ENCODE results near the gene SMIM20.

SMIM20 gene

DNA sequence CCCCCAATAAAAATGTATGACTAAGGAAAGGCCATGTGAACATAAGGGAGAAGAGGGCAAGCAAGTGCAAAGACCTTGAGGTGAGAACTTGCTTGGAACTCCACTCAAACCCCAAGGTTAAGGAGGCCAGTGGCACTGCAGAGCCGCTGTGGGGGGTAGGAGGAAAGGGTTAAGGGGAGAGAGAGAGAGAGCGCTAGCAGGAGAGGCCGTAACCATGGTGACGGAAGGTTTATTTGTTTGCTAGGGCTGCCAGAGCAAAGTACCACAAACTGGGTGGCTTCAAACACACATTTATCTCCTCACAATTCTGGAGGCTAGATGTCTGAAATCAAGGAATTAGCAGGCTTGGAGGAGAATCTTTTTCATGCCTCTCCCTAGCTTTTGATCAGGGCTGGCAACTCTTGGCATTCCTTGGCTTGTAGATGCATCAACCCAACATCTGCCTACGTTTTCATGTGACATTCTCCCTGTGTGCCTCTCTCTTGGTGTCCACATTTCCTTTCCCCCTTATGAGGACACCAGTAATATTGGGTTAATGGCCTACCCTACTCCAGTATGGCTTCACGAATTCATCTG is 35.2 kb downstream of the SMIM20 start:
- H3K4me1 Mint-ChIP-seq, result peaks cover 17% of the 10 kb centered on the region
- H3K4me3 Mint-ChIP-seq, result no peak overlapping the region
- CTCF ChIA-PET, result no interaction called here
- DNase-seq, result no peak
- no peaks in the 10 kb centered on the region for H3K36me3 Mint-ChIP-seq
- no peak overlapping the region for H3K27ac Mint-ChIP-seq
- H3K27me3 Mint-ChIP-seq, result peaks cover 42% of the 10 kb centered on the region
- no peaks in the 10 kb centered on the region for H3K9me3 Mint-ChIP-seq

- DNase-seq, result no peak
- no peak overlapping the region for H3K4me3 Mint-ChIP-seq
- peaks cover 45% of the 10 kb centered on the region for H3K27me3 Mint-ChIP-seq
- H3K4me1 Mint-ChIP-seq, result peaks cover 17% of the 10 kb centered on the region
- H3K36me3 Mint-ChIP-seq, result no peaks in the 10 kb centered on the region
- CTCF ChIA-PET, result no interaction called here
- H3K9me3 Mint-ChIP-seq, result no peaks in the 10 kb centered on the region
- no peak overlapping the region for H3K27ac Mint-ChIP-seq
These were observed 36.0 kb downstream of the SMIM20 start for GRCh38 chr4:25949994-25950393.

- Mint-ChIP-seq H3K27ac (no peak overlapping the region), H3K36me3 (no peaks in the 10 kb centered on the region), H3K9me3 (no peaks in the 10 kb centered on the region), H3K4me3 (no peak overlapping the region), H3K4me1 (peaks cover 17% of the 10 kb centered on the region), H3K27me3 (peaks cover 45% of the 10 kb centered on the region)
- no peak for DNase-seq
- CTCF ChIA-PET, result interaction anchor here (1.4 to 2.0 kb wide), 2 partner anchors 9 to 11 kb away, joined by 3 to 6 read pairs; no protein-coding TSS in a partner anchor
These were observed 36.7 kb downstream of the SMIM20 start for GRCh38 chr4:25950461-25951389.

- H3K27me3 Mint-ChIP-seq, result peaks cover 49% of the 10 kb centered on the region
- no peaks in the 10 kb centered on the region for H3K9me3 Mint-ChIP-seq
- peaks cover 17% of the 10 kb centered on the region for H3K4me1 Mint-ChIP-seq
- no peaks in the 10 kb centered on the region for H3K36me3 Mint-ChIP-seq
- no peak overlapping the region for H3K27ac Mint-ChIP-seq
- H3K4me3 Mint-ChIP-seq, result no peak overlapping the region
- no peak for DNase-seq
- CTCF ChIA-PET, result interaction anchor here (1.4 to 2.0 kb wide), 2 partner anchors 9 to 12 kb away, joined by 3 to 6 read pairs; no protein-coding TSS in a partner anchor
These were observed 37.5 kb downstream of the SMIM20 start for GRCh38 chr4:25951390-25951952.

GRCh38 chr4:25953740-25954139 is 39.7 kb downstream of the SMIM20 start:
- H3K9me3 Mint-ChIP-seq, result no peaks in the 10 kb centered on the region
- H3K4me3 Mint-ChIP-seq, result no peak overlapping the region
- no peak for DNase-seq
- no peaks in the 10 kb centered on the region for H3K36me3 Mint-ChIP-seq
- peaks cover 54% of the 10 kb centered on the region for H3K27me3 Mint-ChIP-seq
- peaks cover 17% of the 10 kb centered on the region for H3K4me1 Mint-ChIP-seq
- CTCF ChIA-PET, result no interaction called here
- H3K27ac Mint-ChIP-seq, result no peak overlapping the region

DNA sequence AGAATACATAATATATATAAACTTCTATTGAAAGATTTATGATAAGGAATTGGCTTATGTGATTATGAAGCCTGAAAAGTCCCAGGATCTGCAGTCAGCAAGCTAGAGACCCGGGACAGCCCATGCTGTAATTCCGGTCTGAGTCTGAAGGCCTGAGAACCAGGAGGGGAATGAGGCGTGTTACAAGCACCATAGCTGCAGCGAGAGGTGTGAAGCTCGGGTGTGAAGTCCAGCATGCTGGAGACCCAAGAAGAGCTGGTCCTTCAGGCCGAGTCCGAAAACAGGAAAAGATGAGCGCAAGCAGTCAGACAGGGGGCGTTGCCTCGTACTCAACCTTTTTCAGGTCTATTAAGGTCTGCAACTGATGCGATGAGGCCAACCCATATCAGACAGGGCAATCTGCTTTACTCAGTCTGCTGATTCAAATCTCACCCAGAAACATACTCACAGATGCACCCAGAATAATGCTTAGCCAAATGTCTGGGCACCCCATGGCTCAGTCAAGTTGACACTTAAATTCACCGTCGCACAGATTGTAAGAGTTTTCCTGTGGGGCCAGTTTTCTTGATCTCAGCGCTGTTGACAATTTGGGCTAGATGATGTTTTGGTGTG is 40.4 kb downstream of the SMIM20 start:
- Mint-ChIP-seq H3K4me3 (no peak overlapping the region), H3K9me3 (no peaks in the 10 kb centered on the region), H3K4me1 (peaks cover 17% of the 10 kb centered on the region), H3K27me3 (peaks cover 53% of the 10 kb centered on the region), H3K27ac (no peak overlapping the region), H3K36me3 (no peaks in the 10 kb centered on the region)
- no peak for DNase-seq
- CTCF ChIA-PET, result no interaction called here

DNA sequence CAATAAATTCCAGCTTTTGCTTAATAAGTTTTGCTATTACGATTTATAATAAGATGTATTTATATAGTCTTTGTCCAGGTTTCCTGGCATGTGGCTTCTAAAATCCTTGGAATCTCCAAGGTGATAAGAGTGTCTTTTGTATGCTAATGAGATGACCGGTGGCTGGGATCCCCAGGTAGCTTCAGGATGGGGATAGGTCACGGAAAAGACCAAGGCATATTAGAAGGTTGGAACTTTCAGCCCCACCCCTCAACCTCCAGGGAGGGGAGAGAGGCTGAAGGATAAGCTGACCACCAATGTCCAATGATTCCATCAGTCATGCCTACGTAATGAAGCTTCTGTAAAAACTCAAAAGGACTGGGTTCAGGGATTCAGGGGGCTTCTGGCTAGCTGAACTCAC is 41.7 kb downstream of the SMIM20 start:
- Mint-ChIP-seq H3K9me3 (no peaks in the 10 kb centered on the region), H3K4me3 (no peak overlapping the region), H3K4me1 (peaks cover 16% of the 10 kb centered on the region), H3K27ac (no peak overlapping the region), H3K36me3 (no peaks in the 10 kb centered on the region), H3K27me3 (peaks cover 44% of the 10 kb centered on the region)
- CTCF ChIA-PET, result no interaction called here
- DNase-seq, result no peak

- Mint-ChIP-seq H3K4me3 (no peak overlapping the region), H3K27me3 (peaks cover 40% of the 10 kb centered on the region), H3K36me3 (no peaks in the 10 kb centered on the region), H3K9me3 (no peaks in the 10 kb centered on the region), H3K4me1 (peaks cover 10% of the 10 kb centered on the region), H3K27ac (no peak overlapping the region)
- no peak for DNase-seq
- CTCF ChIA-PET, result no interaction called here
These were observed 42.2 kb downstream of the SMIM20 start for GRCh38 chr4:25956260-25956659.

GRCh38 chr4:25958110-25958509 is 44.1 kb downstream of the SMIM20 start:
- H3K27me3 Mint-ChIP-seq, result peaks cover 33% of the 10 kb centered on the region

GRCh38 chr4:25962393-25962792 is 48.4 kb downstream of the SMIM20 start:
- no peak overlapping the region for H3K4me3 Mint-ChIP-seq
- DNase-seq, result no peak
- peaks cover 15% of the 10 kb centered on the region for H3K27me3 Mint-ChIP-seq
- no peaks in the 10 kb centered on the region for H3K4me1 Mint-ChIP-seq
- H3K27ac Mint-ChIP-seq, result no peak overlapping the region
- H3K36me3 Mint-ChIP-seq, result no peaks in the 10 kb centered on the region
- CTCF ChIA-PET, result no interaction called here
- no peaks in the 10 kb centered on the region for H3K9me3 Mint-ChIP-seq

More at GRCh38 chr4:25958110-25958509, 44.1 kb downstream of the SMIM20 start:
- no peaks in the 10 kb centered on the region for H3K36me3 Mint-ChIP-seq
- no peaks in the 10 kb centered on the region for H3K9me3 Mint-ChIP-seq
- no peak overlapping the region for H3K4me3 Mint-ChIP-seq
- no peak for DNase-seq
- no peaks in the 10 kb centered on the region for H3K4me1 Mint-ChIP-seq
- CTCF ChIA-PET, result interaction anchor here (0.6 kb wide), 1 partner anchor 101 kb away, joined by 3 read pairs; no protein-coding TSS in a partner anchor
- H3K27ac Mint-ChIP-seq, result no peak overlapping the region

DNA sequence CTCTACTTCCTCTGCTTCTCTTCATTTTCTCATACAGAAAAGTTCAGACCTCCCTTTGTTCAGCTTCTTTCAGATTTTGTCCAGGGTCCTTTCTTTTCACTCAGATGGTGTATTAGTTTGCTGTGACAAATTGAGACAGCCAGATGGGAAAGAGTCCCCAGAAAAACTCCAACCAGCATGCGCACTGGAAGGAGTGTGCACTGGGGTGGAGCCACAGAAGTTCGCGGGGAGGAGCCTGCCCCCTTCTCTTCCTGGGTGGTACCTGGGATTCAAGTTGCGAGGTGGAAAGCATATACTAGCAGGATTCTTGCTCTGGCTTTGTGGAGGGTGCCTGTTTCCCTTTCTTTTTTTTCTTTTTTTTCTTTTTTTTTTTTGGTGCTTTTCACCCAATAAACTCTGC is 51.6 kb downstream of the SMIM20 start:
- Mint-ChIP-seq H3K4me1 (no peaks in the 10 kb centered on the region), H3K4me3 (no peak overlapping the region), H3K9me3 (no peaks in the 10 kb centered on the region), H3K36me3 (no peaks in the 10 kb centered on the region), H3K27ac (no peak overlapping the region), H3K27me3 (peaks cover 18% of the 10 kb centered on the region)
- no peak for DNase-seq
- CTCF ChIA-PET, result no interaction called here

DNA sequence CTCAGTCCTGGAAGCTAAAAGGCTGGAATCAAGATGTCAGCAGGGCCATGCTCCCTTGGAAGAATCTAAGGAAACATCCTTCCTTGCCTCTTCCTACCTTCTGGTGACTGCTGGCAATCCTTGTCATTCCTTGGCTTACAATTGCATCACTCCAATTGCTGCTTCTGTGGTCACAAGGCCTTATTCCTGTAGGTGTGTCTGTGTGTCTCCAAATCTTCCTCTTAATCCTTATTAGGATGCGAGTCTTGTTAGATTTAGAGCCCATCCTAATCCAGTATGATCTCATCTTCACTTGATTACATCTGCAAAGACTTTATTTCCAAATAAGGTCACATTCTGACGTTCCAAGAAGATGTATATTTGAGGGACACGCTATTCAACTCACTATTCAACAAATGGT is 52.2 kb downstream of the SMIM20 start:
- Mint-ChIP-seq H3K4me3 (no peak overlapping the region), H3K27me3 (peaks cover 18% of the 10 kb centered on the region), H3K9me3 (no peaks in the 10 kb centered on the region), H3K4me1 (no peaks in the 10 kb centered on the region), H3K27ac (no peak overlapping the region), H3K36me3 (no peaks in the 10 kb centered on the region)
- CTCF ChIA-PET, result no interaction called here
- DNase-seq, result no peak

- Mint-ChIP-seq H3K9me3 (no peaks in the 10 kb centered on the region), H3K27me3 (peaks cover 32% of the 10 kb centered on the region), H3K4me1 (no peaks in the 10 kb centered on the region), H3K4me3 (no peak overlapping the region), H3K27ac (no peak overlapping the region), H3K36me3 (no peaks in the 10 kb centered on the region)
- CTCF ChIA-PET, result no interaction called here
- DNase-seq, result no peak
These were observed 55.5 kb downstream of the SMIM20 start for GRCh38 chr4:25969374-25970155.

DNA sequence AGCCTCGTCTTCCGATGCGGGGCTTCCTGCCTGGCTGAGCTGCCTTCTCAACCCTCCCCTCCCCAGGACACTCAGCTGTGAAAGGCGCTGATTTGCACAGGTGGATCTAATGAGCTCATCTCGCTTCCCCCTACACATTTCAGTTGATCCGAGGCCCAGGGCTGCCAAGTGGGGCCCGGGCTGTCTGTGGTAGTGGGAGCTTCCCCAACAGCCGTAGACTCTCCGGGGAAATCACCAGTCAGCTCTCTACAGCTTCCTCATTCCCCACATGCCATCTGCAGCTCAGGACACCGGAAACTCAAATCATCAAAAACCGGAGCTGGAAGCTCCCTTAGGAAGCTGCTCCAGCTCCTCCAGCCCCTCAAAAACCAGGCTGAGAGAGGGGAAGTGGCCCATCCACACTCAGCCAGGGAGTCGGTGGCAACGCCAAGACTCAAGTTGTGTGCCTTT is 56.2 kb downstream of the SMIM20 start:
- Mint-ChIP-seq H3K27me3 (peaks cover 32% of the 10 kb centered on the region), H3K4me3 (no peak overlapping the region), H3K9me3 (no peaks in the 10 kb centered on the region), H3K36me3 (no peaks in the 10 kb centered on the region), H3K27ac (no peak overlapping the region), H3K4me1 (no peaks in the 10 kb centered on the region)
- CTCF ChIA-PET, result no interaction called here
- DNase-seq, result no peak
